HK-2 (cell line): ENCODE results near the gene TENT5D.
"Not testable (repeated sequence)": the region's sequence is repeated elsewhere in the genome, so short reads cannot be mapped to it uniquely, and the experiment has no call there.

ENCODE experiments used
- DNase-seq: peaks from one replicate; pipeline ENCODE4 v3.0.0-alpha.2; 2018; ENCODE audit not compliant: unreplicated experiment

The TENT5D gene

DNA sequence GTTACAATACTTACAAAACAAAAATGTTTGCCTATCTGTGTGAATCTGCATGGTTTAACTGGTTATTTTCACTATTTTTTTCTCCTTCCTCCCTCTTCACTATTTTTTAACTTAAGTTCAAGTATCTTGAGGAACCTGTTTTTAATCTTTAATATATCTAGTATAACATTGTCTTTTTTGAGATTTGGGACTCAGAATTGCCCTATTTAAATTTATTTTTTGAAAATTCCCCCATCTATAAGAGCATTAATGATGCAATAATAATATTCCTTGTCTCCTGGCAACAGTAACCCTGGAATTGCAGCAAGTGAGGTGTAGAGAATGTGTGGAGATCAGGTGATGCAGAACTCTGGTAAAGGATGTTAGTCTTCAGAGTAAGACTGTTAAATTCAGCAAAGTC, at the start of gene TENT5D:
TSS of gene TENT5D (plus strand) at position 301 of the 400 bp plus-strand sequence. CDS start 22,093 bp downstream, outside the sequence.
- DNase-seq, result no peak

DNA sequence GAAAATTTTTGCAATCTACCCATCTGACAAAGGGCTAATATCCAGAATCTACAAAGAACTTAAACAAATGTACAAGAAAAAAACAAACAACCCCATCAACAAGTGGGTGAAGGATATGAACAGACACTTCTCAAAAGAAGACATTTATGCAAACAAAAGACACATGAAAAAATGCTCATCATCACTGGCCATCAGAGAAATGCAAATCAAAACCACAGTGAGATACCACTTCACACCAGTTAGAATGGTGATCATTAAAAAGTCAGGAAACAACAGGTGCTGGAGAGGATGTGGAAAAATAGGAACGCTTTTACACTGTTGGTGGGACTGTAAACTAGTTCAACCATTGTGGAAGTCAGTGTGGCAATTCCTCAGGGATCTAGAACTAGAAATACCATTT, 34.6 kb upstream of the TENT5D start:
- DNase-seq, result not testable (repeated sequence)

DNA sequence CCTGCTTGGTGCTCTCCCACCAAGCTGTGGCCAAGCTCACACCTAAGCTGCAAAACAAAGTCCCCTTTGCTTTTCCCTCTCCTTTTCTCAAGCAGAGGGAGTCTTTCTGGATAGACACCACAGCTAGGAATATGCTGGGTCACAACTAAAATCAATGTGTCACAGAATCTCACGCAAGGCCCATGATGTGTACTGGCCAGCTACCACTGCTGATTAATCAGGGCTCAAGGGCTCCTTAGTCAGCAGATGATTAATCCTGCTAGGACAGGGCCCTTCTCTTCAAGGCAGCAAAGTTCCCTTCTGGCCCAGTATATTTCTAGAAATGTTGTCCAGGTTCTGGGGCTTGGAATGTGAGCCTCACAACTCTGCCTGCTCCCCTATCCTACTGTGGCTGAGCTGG, 32.0 kb upstream of the TENT5D start:
- peak; percentile 11 for DNase-seq

DNA sequence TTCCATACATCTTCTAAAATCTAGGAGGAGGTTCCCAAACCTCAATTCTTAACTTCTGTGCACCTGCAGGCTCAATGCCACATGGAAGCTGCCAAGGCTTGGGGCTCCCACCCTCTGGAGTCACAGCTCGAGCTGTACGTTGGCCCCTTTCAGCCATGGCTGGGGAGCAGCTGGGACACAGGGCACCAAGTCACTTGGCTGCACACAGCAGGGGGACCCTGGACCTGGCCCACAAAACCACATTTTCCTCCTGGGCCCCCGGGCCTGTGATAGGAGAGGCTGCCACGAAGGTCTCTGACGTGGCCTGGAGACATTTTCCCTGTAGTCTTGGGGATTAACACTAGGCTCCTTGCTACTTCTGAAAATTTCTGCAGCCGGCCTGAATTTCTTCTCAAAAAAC, 8.2 kb upstream of the TENT5D start:
- no peak for DNase-seq

DNA sequence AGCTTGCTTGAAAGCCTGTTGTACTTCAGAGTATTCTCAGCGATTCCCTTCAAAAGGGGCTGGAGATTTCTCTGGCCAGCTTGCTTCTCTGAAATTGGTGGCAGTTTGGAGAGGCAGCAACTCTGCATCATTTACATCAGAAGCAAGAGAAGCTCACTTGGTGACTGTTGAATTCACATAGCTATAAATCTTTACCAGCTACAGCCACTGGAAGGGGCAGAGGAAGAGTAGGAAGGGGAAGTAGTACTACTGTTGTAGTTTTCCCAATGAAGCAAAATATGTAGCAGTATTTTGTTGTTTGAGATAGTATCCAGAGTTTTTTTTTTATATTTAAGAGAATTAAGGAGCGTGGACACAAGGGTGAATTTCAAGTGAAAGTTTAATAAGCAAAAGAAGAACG, 2.8 kb downstream of the TENT5D start:
- no peak for DNase-seq

DNA sequence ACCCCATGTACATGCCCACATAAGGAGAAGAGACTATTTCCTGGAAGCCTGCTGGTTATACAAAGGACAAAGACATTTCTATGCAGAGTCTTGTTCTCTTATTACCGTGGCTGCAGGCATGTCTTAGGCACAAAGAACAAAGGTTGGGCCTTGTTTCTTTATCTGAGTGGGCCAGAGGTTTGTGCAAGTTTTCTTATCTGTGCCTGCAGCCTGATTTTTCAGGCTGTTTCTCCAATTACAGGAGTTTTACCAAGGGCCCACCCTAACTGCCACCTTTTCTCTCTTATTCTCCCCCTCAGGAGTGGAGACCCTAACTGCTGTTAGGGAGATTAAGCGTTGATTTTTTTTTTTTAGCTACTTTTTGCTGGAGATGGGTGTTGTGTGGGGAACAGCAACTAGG, 3.5 kb downstream of the TENT5D start:
- DNase-seq, result no peak

DNA sequence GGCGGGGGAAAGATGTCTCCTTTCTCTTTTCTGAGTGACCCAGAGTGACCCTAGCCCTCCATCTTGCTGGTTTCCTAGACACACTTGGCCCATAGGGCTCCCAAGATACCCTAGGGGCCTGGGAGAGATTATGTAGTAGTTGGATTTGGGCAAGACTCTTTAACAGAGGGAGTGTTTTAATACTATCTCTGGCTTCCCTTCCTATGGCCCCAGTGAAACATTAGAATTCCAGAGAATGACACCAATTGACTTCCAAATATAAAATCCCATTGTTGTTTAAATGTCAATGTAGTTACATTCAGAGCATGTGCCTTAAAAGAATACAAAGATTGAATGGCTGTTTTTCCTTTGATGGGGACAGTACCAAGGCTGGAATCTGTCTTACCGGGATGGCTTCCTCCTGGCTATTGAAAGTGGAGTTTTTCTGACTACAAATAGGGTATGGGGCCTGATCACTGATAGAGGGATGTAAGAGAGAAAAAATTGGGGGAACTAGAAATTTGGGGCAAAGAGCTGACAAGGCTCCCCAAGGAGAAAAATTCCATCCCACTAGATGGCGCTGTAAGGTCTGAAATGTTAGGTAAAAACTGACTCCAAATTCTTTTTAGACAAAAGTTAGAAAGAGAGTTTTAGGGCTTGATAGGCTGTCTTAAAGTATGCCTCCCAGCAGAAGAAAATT, 10.7 kb downstream of the TENT5D start:
- no peak for DNase-seq

DNA sequence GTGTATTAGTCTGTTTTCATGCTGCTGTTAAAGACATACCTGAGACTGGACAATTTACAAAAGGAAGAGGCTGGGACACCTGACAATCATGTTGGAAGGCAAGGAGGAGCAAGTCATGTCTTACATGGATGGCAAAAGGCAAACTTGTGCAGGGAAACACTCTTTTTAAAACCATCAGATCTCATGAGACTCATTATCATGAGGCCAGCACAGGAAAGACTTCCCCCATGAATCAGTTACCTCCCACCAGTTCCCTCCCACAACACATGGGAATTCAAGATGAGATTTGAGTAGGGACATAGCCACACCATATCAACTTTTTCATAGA, 11.2 kb downstream of the TENT5D start:
- DNase-seq, result no peak

DNA sequence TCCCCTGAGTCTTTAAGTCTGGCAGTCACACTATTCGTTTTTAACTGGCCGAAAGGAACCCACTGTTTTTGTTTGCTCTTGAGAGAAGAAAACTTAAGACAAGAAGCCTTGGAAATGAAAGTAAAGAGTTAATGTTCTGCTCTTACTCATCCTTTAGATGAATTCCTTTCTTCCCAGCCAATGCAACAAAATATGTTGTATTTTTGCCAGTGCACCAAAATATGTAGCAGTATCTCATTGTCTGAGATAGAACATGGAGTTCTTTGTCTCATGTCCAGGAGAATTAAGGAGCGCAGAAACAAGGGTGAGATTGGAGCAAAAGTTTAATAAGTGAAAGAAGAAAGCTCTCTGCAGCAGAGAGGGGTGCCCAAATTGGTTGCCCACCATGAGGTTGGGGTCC, 12.2 kb downstream of the TENT5D start:
- no peak for DNase-seq

DNA sequence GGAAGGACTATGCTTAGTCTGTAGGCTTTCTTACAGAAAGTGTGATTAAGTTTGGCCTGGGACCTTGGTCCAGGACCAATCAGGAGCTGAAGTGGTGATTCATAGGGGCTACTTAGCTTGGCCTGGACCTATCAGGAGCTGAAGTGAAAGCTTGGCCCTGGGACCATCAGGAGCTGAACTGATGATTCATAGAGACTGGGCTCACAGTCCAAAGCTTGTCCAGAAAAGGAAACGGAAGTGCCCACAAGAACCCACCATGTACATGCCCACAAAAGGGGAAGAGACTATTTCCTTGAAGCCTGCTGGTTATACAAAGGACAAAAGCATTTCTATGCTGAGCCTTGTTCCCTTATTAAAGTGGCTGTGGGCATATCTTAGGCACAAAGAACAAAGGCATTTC, 12.6 kb downstream of the TENT5D start:
- peak; percentile 2 for DNase-seq

DNA sequence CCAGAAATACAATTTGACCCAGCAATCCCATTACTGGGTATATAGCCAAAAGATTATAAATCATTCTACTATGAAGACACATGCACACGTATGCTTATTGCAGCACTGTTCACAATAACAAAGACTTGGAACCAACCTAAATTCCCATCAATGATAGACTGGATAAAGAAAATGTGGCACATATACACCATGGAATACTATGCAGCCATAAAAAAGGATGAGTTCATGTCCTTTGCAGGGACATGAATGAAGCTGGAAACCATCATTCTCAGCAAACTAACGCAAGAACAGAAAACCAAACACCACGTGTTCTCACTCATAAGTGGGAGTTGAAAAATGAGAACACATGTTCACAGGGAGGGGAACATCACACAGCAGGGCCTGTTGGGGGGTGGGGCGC, 47.9 kb downstream of the TENT5D start:
- not testable (repeated sequence) for DNase-seq

DNA sequence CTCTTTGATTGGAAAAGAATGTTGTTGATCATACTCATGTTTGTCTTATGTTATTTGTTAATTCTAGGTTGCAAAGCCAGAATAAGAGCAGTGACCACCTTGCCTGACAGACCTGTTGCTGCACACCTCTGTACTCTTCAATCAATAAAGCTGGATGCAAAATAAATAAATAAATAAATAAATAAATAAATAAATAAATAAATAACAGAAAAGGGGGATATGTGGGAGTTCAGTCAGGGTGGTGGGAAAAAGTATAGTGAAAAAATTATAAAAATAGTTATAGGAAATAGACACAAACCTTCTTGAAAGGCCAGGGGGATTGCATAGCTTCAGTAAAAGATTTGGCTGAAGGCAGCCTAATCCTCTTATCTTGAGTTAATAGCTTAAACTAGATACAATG, 51.3 kb downstream of the TENT5D start:
- no peak for DNase-seq

DNA sequence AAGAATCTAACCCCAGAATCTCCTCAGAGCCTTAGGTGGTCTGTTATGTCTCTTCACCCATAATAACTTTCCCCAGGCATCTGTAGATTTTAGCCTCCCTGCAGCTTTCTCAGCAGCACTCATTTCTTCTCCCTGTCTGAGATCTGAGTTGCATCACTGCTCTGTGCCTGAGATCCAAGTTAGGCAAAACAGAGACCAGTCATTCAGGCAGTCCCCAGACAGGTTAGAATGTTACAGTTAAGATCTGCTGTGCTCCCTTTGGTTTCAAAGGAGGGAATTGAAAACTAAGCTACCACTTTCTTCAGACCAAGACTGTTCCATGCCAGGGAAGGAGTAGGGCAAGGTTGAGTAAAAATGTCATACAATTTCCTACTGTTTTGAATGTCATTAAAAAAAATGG, 65.3 kb downstream of the TENT5D start:
- DNase-seq, result no peak

DNA sequence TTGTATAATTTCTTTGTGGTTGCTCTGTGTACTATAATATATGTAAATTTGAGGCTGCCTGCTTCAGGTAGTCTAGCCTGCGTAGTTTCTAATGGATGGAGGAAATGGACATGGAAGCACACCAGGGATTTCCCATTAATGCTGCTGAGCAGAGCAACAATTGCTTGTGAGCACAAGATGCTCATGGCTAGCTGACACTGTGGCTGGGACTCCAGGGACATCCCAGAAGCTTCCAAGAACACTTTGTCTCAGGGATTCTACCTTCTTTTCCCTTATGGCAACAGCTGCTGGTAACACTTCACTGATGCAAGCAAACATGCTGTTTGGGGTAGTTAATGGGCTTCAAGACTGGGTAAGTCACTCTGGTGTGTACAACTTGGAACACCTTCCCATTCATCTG, 66.1 kb downstream of the TENT5D start:
- no peak for DNase-seq

DNA sequence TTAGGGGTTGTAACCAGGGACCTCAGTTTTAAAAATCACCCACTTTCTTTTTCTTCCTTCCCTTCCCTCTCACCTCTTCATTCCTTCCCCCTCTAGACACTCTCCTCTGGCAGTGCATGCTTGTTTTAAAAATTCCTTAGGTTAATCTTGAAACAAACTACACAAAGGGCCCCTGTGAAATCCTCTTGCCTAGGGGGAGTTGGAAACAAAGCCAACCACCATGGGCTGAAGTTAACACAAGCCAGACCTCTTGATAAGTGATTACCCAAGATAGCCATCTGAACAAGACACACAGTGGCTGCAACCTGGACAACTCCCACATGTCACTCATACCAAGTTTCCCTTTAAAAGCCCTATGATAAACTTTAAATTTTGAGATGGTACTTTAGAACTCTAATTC, 68.9 kb downstream of the TENT5D start:
- no peak for DNase-seq
